GF-D8 (cell line): ENCODE measurements around the gene TGFBR2.

Experiments used
- DNase-seq: peaks from one replicate; lab custom pipeline; 2025; lab: John Stamatoyannopoulos, UW

The TGFBR2 gene

GRCh38 chr3:30602946-30603345 lies 3.5 kb upstream of the TGFBR2 start:
- peak; percentile 65 for DNase-seq

GRCh38 chr3:30604093-30604492 lies 2.3 kb upstream of the TGFBR2 start:
- peak; percentile 88 for DNase-seq

GRCh38 chr3:30604558-30604957 lies 1.8 kb upstream of the TGFBR2 start:
- peak; percentile 72 for DNase-seq

- no peak for DNase-seq
Measured at GRCh38 chr3:30605005-30605404, 1.4 kb upstream of the TGFBR2 start.

GRCh38 chr3:30605706-30606300 lies 598 bp upstream of the TGFBR2 start:
- DNase-seq: no peak

- DNase-seq: peak; percentile 51
Measured at GRCh38 chr3:30607032-30607833, 832 bp downstream of the TGFBR2 start.

GRCh38 chr3:30608598-30608947 lies 2.2 kb downstream of the TGFBR2 start:
- no peak for DNase-seq

GRCh38 chr3:30609930-30610701 lies 3.7 kb downstream of the TGFBR2 start:
- no peak for DNase-seq

- no peak for DNase-seq
Measured at GRCh38 chr3:30610702-30611368, 4.4 kb downstream of the TGFBR2 start.

GRCh38 chr3:30611613-30612436 lies 5.4 kb downstream of the TGFBR2 start:
- DNase-seq: no peak

GRCh38 chr3:30612437-30613132 lies 6.2 kb downstream of the TGFBR2 start:
- DNase-seq: no peak

- no peak for DNase-seq
Measured at GRCh38 chr3:30613133-30613825, 6.9 kb downstream of the TGFBR2 start.

GRCh38 chr3:30614373-30614772 lies 8.0 kb downstream of the TGFBR2 start:
- no peak for DNase-seq

- DNase-seq: no peak
Measured at GRCh38 chr3:30614943-30615342, 8.5 kb downstream of the TGFBR2 start.

- no peak for DNase-seq
Measured at GRCh38 chr3:30615615-30616346, 9.4 kb downstream of the TGFBR2 start.

- no peak for DNase-seq
Measured at GRCh38 chr3:30616347-30617027, 10.1 kb downstream of the TGFBR2 start.

GRCh38 chr3:30617069-30617468 lies 10.7 kb downstream of the TGFBR2 start:
- DNase-seq: no peak

GRCh38 chr3:30617653-30618052 lies 11.3 kb downstream of the TGFBR2 start:
- DNase-seq: no peak

- no peak for DNase-seq
Measured at GRCh38 chr3:30618526-30618925, 12.1 kb downstream of the TGFBR2 start.
